NCI-H2196 treated with DMSO at 0.1 percent for 48 hours (cell line): ENCODE measurements around the gene COL13A1.

Source experiments
- DNase-seq: peaks from one replicate; lab custom pipeline; 2025; ENCODE audit not compliant: unreplicated experiment; lab: John Stamatoyannopoulos, UW

COL13A1 gene

GRCh38 chr10:70007116-70007820 is 205.6 kb downstream of the COL13A1 start:
- DNase-seq: no peak
